Measurements from ENCODE around the gene TOMM20. TPM values are rescaled to one million over a fixed set of nuclear protein-coding genes. Genes with fewer than 3 reads are reported as not detected.
"Not testable (repeated sequence)": the region's sequence is repeated elsewhere in the genome, so short reads cannot be mapped to it uniquely, and the experiment has no call there.

Gene TOMM20
- total RNA-seq, 1 experiment from 2014 or later = 172 TPM

GRCh38 chr1:235101558-235102258 is 26.9 kb downstream of the TOMM20 start:
- Histone ChIP-seq H3K27me3 (ENCODE audit: control insufficient read depth, insufficient read depth, low read length) (no peaks in the 10 kb centered on the region), H3K4me3 (ENCODE audit: insufficient read depth, low read depth, low read length) (no peak overlapping the region), H3K36me3 (replicated peaks; ENCODE audit: control insufficient read depth, insufficient read depth, low read length) (no peaks in the 10 kb centered on the region)
- DNase-seq = no peak

GRCh38 chr1:235100194-235100772 is 28.4 kb downstream of the TOMM20 start:
- Histone ChIP-seq H3K36me3 (replicated peaks; ENCODE audit: control insufficient read depth, insufficient read depth, low read length) (no peaks in the 10 kb centered on the region), H3K27me3 (ENCODE audit: control insufficient read depth, insufficient read depth, low read length) (no peaks in the 10 kb centered on the region), H3K4me3 (ENCODE audit: insufficient read depth, low read depth, low read length) (no peak overlapping the region)
- peak; percentile 85 for DNase-seq

- Histone ChIP-seq H3K27me3 (ENCODE audit: control insufficient read depth, insufficient read depth, low read length) (no peaks in the 10 kb centered on the region), H3K4me3 (ENCODE audit: insufficient read depth, low read depth, low read length) (no peak overlapping the region), H3K36me3 (replicated peaks; ENCODE audit: control insufficient read depth, insufficient read depth, low read length) (no peaks in the 10 kb centered on the region)
- no peak for DNase-seq
Observed at GRCh38 chr1:235098991-235099390, 29.6 kb downstream of the TOMM20 start.

- no peaks in the 10 kb centered on the region for H3K36me3 ChIP-seq (replicated peaks; ENCODE audit: control insufficient read depth, insufficient read depth, low read length)
- H3K4me3 ChIP-seq (ENCODE audit: insufficient read depth, low read depth, low read length) = no peak overlapping the region
- H3K27me3 ChIP-seq (ENCODE audit: control insufficient read depth, insufficient read depth, low read length) = no peaks in the 10 kb centered on the region
- DNase-seq = no peak
Observed at GRCh38 chr1:235098547-235098946, 30.1 kb downstream of the TOMM20 start.

- not testable (repeated sequence) for H3K36me3 ChIP-seq (replicated peaks; ENCODE audit: control insufficient read depth, insufficient read depth, low read length); DNase-seq; H3K4me3 ChIP-seq (ENCODE audit: insufficient read depth, low read depth, low read length); H3K27me3 ChIP-seq (ENCODE audit: control insufficient read depth, insufficient read depth, low read length)
Observed at GRCh38 chr1:235097501-235097900, 31.1 kb downstream of the TOMM20 start.

- Histone ChIP-seq H3K27me3 (ENCODE audit: control insufficient read depth, insufficient read depth, low read length) (no peaks in the 10 kb centered on the region), H3K4me3 (ENCODE audit: insufficient read depth, low read depth, low read length) (no peak overlapping the region), H3K36me3 (replicated peaks; ENCODE audit: control insufficient read depth, insufficient read depth, low read length) (no peaks in the 10 kb centered on the region)
- DNase-seq = no peak
Observed at GRCh38 chr1:235095938-235096562, 32.6 kb downstream of the TOMM20 start.

GRCh38 chr1:235093696-235094592 is 34.7 kb downstream of the TOMM20 start:
- H3K27me3 ChIP-seq (ENCODE audit: control insufficient read depth, insufficient read depth, low read length) = no peaks in the 10 kb centered on the region
- H3K4me3 ChIP-seq (ENCODE audit: insufficient read depth, low read depth, low read length) = peak overlapping the region; percentile 45
- H3K36me3 ChIP-seq (replicated peaks; ENCODE audit: control insufficient read depth, insufficient read depth, low read length) = no peaks in the 10 kb centered on the region
- peak; percentile 84 for DNase-seq

- no peaks in the 10 kb centered on the region for H3K36me3 ChIP-seq (replicated peaks; ENCODE audit: control insufficient read depth, insufficient read depth, low read length)
- DNase-seq = peak; percentile 80
- no peaks in the 10 kb centered on the region for H3K27me3 ChIP-seq (ENCODE audit: control insufficient read depth, insufficient read depth, low read length)
- peak overlapping the region; percentile 45 for H3K4me3 ChIP-seq (ENCODE audit: insufficient read depth, low read depth, low read length)
Observed at GRCh38 chr1:235093013-235093695, 35.5 kb downstream of the TOMM20 start.

- not testable (repeated sequence) for H3K4me3 ChIP-seq (ENCODE audit: insufficient read depth, low read depth, low read length); DNase-seq; H3K36me3 ChIP-seq (replicated peaks; ENCODE audit: control insufficient read depth, insufficient read depth, low read length); H3K27me3 ChIP-seq (ENCODE audit: control insufficient read depth, insufficient read depth, low read length)
Observed at GRCh38 chr1:235092415-235092814, 36.2 kb downstream of the TOMM20 start.

- H3K4me3 ChIP-seq (ENCODE audit: insufficient read depth, low read depth, low read length); DNase-seq; H3K27me3 ChIP-seq (ENCODE audit: control insufficient read depth, insufficient read depth, low read length); H3K36me3 ChIP-seq (replicated peaks; ENCODE audit: control insufficient read depth, insufficient read depth, low read length): not testable (repeated sequence)
Observed at GRCh38 chr1:235092045-235092406, 36.6 kb downstream of the TOMM20 start.

GRCh38 chr1:235091319-235092044 is 37.2 kb downstream of the TOMM20 start:
- H3K36me3 ChIP-seq (replicated peaks; ENCODE audit: control insufficient read depth, insufficient read depth, low read length) = not testable (repeated sequence)

GRCh38 chr1:235090406-235091069 is 38.1 kb downstream of the TOMM20 start:
- peak; percentile 77 for DNase-seq
- H3K4me3 ChIP-seq (ENCODE audit: insufficient read depth, low read depth, low read length) = no peak overlapping the region
- no peaks in the 10 kb centered on the region for H3K27me3 ChIP-seq (ENCODE audit: control insufficient read depth, insufficient read depth, low read length)
- H3K36me3 ChIP-seq (replicated peaks; ENCODE audit: control insufficient read depth, insufficient read depth, low read length) = no peaks in the 10 kb centered on the region

More at GRCh38 chr1:235091319-235092044, 37.2 kb downstream of the TOMM20 start:
- not testable (repeated sequence) for DNase-seq; H3K27me3 ChIP-seq (ENCODE audit: control insufficient read depth, insufficient read depth, low read length); H3K4me3 ChIP-seq (ENCODE audit: insufficient read depth, low read depth, low read length)

- no peaks in the 10 kb centered on the region for H3K36me3 ChIP-seq (replicated peaks; ENCODE audit: control insufficient read depth, insufficient read depth, low read length)
- no peaks in the 10 kb centered on the region for H3K27me3 ChIP-seq (ENCODE audit: control insufficient read depth, insufficient read depth, low read length)
- no peak overlapping the region for H3K4me3 ChIP-seq (ENCODE audit: insufficient read depth, low read depth, low read length)
- DNase-seq = no peak
Observed at GRCh38 chr1:235088907-235089306, 39.7 kb downstream of the TOMM20 start.

All from H7 (cell line).